ENCODE data around the gene SGSM2. TPM values are rescaled to one million over a fixed set of nuclear protein-coding genes. Genes with fewer than 3 reads are reported as not detected.

SGSM2 gene
- total RNA-seq, 4 donors from 2014 or later, result 41.0 to 148 (median 70.0) TPM

GRCh38 chr17:2400877-2401425 lies 63.6 kb downstream of the SGSM2 start, which contains the start of gene MNT:
Gene MNT (minus strand): TSS chr17:2401060. CDS start chr17:2400712, 348 bp downstream.
- intact Hi-C loops (cut with DNase I; ENCODE audit: low total_unique reads) (no loop called here), in situ Hi-C loops (cut with MboI; ENCODE audit: low pct_ligation_motif_present in 1 of 4, low pct_unique_long_range_greater_than_20kb in 1 of 4, low sequenced_read_pairs in 3 of 4) (no loop called here)
- peak within 1 kb of the TSS; percentile 98 to 100 (median 100) for H3K27ac ChIP-seq
- H3K27me3 ChIP-seq, result no peaks in the 10 kb centered on the region
- peak within 1 kb of the TSS; percentile 81 to 92 (median 90) for H3K4me3 ChIP-seq
- DNase-seq, result peak; percentile 96
- H3K9me3 ChIP-seq, result no peaks in the 10 kb centered on the region
- no peaks in the 10 kb centered on the region for H3K36me3 ChIP-seq
- WGBS, 2 donors (ENCODE audit: low coverage in 1 of 2), result 0% methylated on average over 28 of the region's 51 CpGs; no CpG with 5 or more reads in 1 of the 2 donors
- TF ChIP-seq POLR2AphosphoS5 (IDR thresholded peaks at IDR 0.05) (peak; percentile 90 to 93 (median 91)), CTCF (IDR thresholded peaks at IDR 0.05) (no peak), POLR2A (IDR thresholded peaks at IDR 0.05) (peak; percentile 80)
- H3K4me1 ChIP-seq, result peaks cover 54 to 72% (median 67%) of the 10 kb centered on the region in 4 donors

GRCh38 chr17:2401426-2402221 lies 64.3 kb downstream of the SGSM2 start:
- peaks cover 51 to 72% (median 67%) of the 10 kb centered on the region in 4 donors for H3K4me1 ChIP-seq
- 0 to 1% methylated on average over 1 to 33 of the region's 72 CpGs for WGBS, 2 donors (ENCODE audit: low coverage in 1 of 2)
- in situ Hi-C loops (cut with MboI; ENCODE audit: low pct_ligation_motif_present in 1 of 4, low pct_unique_long_range_greater_than_20kb in 1 of 4, low sequenced_read_pairs in 3 of 4), result no loop called here

GRCh38 chr17:2402544-2402943 lies 65.2 kb downstream of the SGSM2 start:
- Histone ChIP-seq H3K27ac (peak overlapping the region; percentile 98 to 100 (median 100)), H3K4me1 (peaks cover 48 to 72% (median 68%) of the 10 kb centered on the region in 4 donors), H3K36me3 (no peaks in the 10 kb centered on the region), H3K27me3 (no peaks in the 10 kb centered on the region), H3K4me3 (peak overlapping the region in 3 of 4 donors; percentile 81 to 92 (median 89)), H3K9me3 (no peaks in the 10 kb centered on the region)
- WGBS, 2 donors (ENCODE audit: low coverage in 1 of 2), result 40 to 72% methylated on average over 2 to 15 of the region's 15 CpGs
- no peak for DNase-seq
- intact Hi-C loops (cut with DNase I; ENCODE audit: low total_unique reads), result no loop called here
- in situ Hi-C loops (cut with MboI; ENCODE audit: low pct_ligation_motif_present in 1 of 4, low pct_unique_long_range_greater_than_20kb in 1 of 4, low sequenced_read_pairs in 3 of 4), result no loop called here
- TF ChIP-seq POLR2A (IDR thresholded peaks at IDR 0.05) (no peak), CTCF (IDR thresholded peaks at IDR 0.05) (no peak), EP300 (IDR thresholded peaks at IDR 0.05; ENCODE audit: low read depth) (no peak), POLR2AphosphoS5 (IDR thresholded peaks at IDR 0.05) (no peak)

More at GRCh38 chr17:2401426-2402221, 64.3 kb downstream of the SGSM2 start:
- H3K36me3 ChIP-seq, result no peaks in the 10 kb centered on the region
- H3K27ac ChIP-seq, result peak overlapping the region; percentile 98 to 100 (median 100)
- H3K27me3 ChIP-seq, result no peaks in the 10 kb centered on the region
- intact Hi-C loops (cut with DNase I; ENCODE audit: low total_unique reads), result no loop called here
- peak; percentile 100 for DNase-seq
- H3K9me3 ChIP-seq, result no peaks in the 10 kb centered on the region
- peak overlapping the region; percentile 45 to 92 (median 85) for H3K4me3 ChIP-seq
- TF ChIP-seq POLR2A (IDR thresholded peaks at IDR 0.05) (peak; percentile 14), EP300 (IDR thresholded peaks at IDR 0.05; ENCODE audit: low read depth) (peak; percentile 47), POLR2AphosphoS5 (IDR thresholded peaks at IDR 0.05) (peak; percentile 67 to 78 (median 69)), CTCF (IDR thresholded peaks at IDR 0.05) (no peak)

- no peaks in the 10 kb centered on the region for H3K36me3 ChIP-seq
Measured at GRCh38 chr17:2403044-2403443, 65.7 kb downstream of the SGSM2 start.

More at GRCh38 chr17:2403044-2403443, 65.7 kb downstream of the SGSM2 start:
- Histone ChIP-seq H3K27ac (peak overlapping the region; percentile 98 to 100 (median 100)), H3K27me3 (no peaks in the 10 kb centered on the region), H3K4me3 (no peak overlapping the region), H3K4me1 (peaks cover 44 to 72% (median 66%) of the 10 kb centered on the region in 4 donors), H3K9me3 (no peaks in the 10 kb centered on the region)
- intact Hi-C loops (cut with DNase I; ENCODE audit: low total_unique reads), result no loop called here
- TF ChIP-seq EP300 (IDR thresholded peaks at IDR 0.05; ENCODE audit: low read depth), result no peak
- TF ChIP-seq POLR2AphosphoS5 (IDR thresholded peaks at IDR 0.05), result no peak
- no peak for TF ChIP-seq CTCF (IDR thresholded peaks at IDR 0.05)
- no peak for TF ChIP-seq POLR2A (IDR thresholded peaks at IDR 0.05)
- 94% methylated on average over 4 of the region's 4 CpGs; no CpG with 5 or more reads in 1 of the 2 donors for WGBS, 2 donors (ENCODE audit: low coverage in 1 of 2)
- in situ Hi-C loops (cut with MboI; ENCODE audit: low pct_ligation_motif_present in 1 of 4, low pct_unique_long_range_greater_than_20kb in 1 of 4, low sequenced_read_pairs in 3 of 4), result no loop called here
- DNase-seq, result no peak
